CD4-positive, CD25-positive, alpha-beta regulatory T cell (primary cell): ENCODE results near the gene UBQLN3. TPM values are rescaled to one million over a fixed set of nuclear protein-coding genes. Genes with fewer than 3 reads are reported as not detected.

Experiments
- ATAC-seq, 2 donors: fragments of 150-1000 bp; cut with Tn5 transposase; one replicate each; pipeline ENCODE4 v1.10.0; 2021; ENCODE audit warnings: low read depth in 2 of 2, moderate number of reproducible peaks in 2 of 2, moderate library complexity in 1 of 2
- DNase-seq, 3 donors: peaks; one replicate each; pipeline versions ENCODE4 v3.0.0 to v3.0.0-alpha.2; 2012 to 2022; ENCODE audit warnings: mixed read lengths in 1 of 3
- H3K27ac ChIP-seq: one replicate; pipeline ENCODE4 v1.7.0; 2013; ENCODE audit warnings: mild to moderate bottlenecking, low read length; ENCODE audit not compliant: insufficient read depth, poor library complexity, severe bottlenecking
- H3K27me3 ChIP-seq: one replicate; pipeline ENCODE4 v1.7.0; 2013; ENCODE audit warnings: low read length; ENCODE audit not compliant: control insufficient read depth, insufficient read depth
- H3K36me3 ChIP-seq: one replicate; pipeline ENCODE4 v1.7.0; 2013; ENCODE audit warnings: mild to moderate bottlenecking, low read length, moderate library complexity; ENCODE audit not compliant: control insufficient read depth, insufficient read depth
- H3K4me1 ChIP-seq: 2 replicates; pipeline ENCODE4 v1.7.0; 2013; ENCODE audit warnings: mild to moderate bottlenecking, low read length; ENCODE audit not compliant: insufficient read depth, control insufficient read depth, poor library complexity, severe bottlenecking
- H3K4me3 ChIP-seq: one replicate; pipeline ENCODE4 v1.7.0; 2013; ENCODE audit warnings: low read depth, mild to moderate bottlenecking, low read length, moderate library complexity
- H3K9me3 ChIP-seq, 2 experiments: 1 replicate in 1 of 2; 2 replicates in 1 of 2; pipeline ENCODE4 v1.7.0; 2013; ENCODE audit warnings: low read length in 2 of 2, mild to moderate bottlenecking in 1 of 2, moderate library complexity in 1 of 2; ENCODE audit not compliant: control insufficient read depth in 2 of 2
- H3K27ac Mint-ChIP-seq, 3 donors: one replicate each; pipeline ENCODE4 v1.8.0; 2020 to 2022; ENCODE audit warnings: mild to moderate bottlenecking in 3 of 3, mixed read lengths in 3 of 3, moderate library complexity in 2 of 3
- H3K27me3 Mint-ChIP-seq: one replicate; pipeline ENCODE4 v1.8.0; 2022; ENCODE audit warnings: mild to moderate bottlenecking, mixed read lengths
- H3K36me3 Mint-ChIP-seq: one replicate; pipeline ENCODE4 v1.8.0; 2020; ENCODE audit warnings: mixed read lengths
- H3K4me1 Mint-ChIP-seq, 4 donors: one replicate each; pipeline ENCODE4 v1.8.0; 2020 to 2022; ENCODE audit warnings: mixed read lengths in 4 of 4, mild to moderate bottlenecking in 1 of 4
- H3K4me3 Mint-ChIP-seq, 4 donors: one replicate each; pipeline ENCODE4 v1.8.0; 2020 to 2022; ENCODE audit warnings: mild to moderate bottlenecking in 4 of 4, mixed read lengths in 4 of 4, moderate library complexity in 3 of 4
- H3K9me3 Mint-ChIP-seq, 7 donors: one replicate each; pipeline ENCODE4 v1.8.0; 2020 to 2022; ENCODE audit warnings: mixed read lengths in 7 of 7, mild to moderate bottlenecking in 3 of 7, moderate library complexity in 2 of 7
- polyA plus RNA-seq, 4 donors: library from polyadenylated mRNA; unstranded; fragments of 300-500 nt; fragmentation: Illumina TruSeq; gene quantifications; one replicate each; pipeline ENCODE4 v1.2.3, GENCODE V29; 2021
- total RNA-seq: library from RNA; stranded (reverse); gene quantifications from one replicate; pipeline ENCODE4 v1.2.3, GENCODE V29; 2022

The UBQLN3 gene
- total and polyA plus RNA-seq, 5 donors from 2014 or later: 0.49 TPM; not detected in 4

GRCh38 chr11:5504403-5504921 lies 5.3 kb downstream of the UBQLN3 start:
- no peak overlapping the region for H3K27ac ChIP-seq

GRCh38 chr11:5500393-5500801 lies 9.4 kb downstream of the UBQLN3 start:
- Histone ChIP-seq H3K27ac (no peak overlapping the region), H3K36me3 (no peaks in the 10 kb centered on the region), H3K4me3 (no peak overlapping the region), H3K27me3 (peaks cover 3% of the 10 kb centered on the region), H3K4me1 (no peaks in the 10 kb centered on the region), H3K9me3 (no peaks in the 10 kb centered on the region)
- ATAC-seq: no peak
- no peaks in the 10 kb centered on the region for H3K27me3 Mint-ChIP-seq
- DNase-seq: no peak
- H3K9me3 Mint-ChIP-seq: no peaks in the 10 kb centered on the region
- no peak overlapping the region for H3K27ac Mint-ChIP-seq
- H3K4me1 Mint-ChIP-seq: no peaks in the 10 kb centered on the region
- no peak overlapping the region for H3K4me3 Mint-ChIP-seq
- H3K36me3 Mint-ChIP-seq: no peaks in the 10 kb centered on the region

More at GRCh38 chr11:5504403-5504921, 5.3 kb downstream of the UBQLN3 start:
- H3K27me3 ChIP-seq: no peaks in the 10 kb centered on the region
- Mint-ChIP-seq H3K27me3 (no peaks in the 10 kb centered on the region), H3K36me3 (no peaks in the 10 kb centered on the region), H3K27ac (no peak overlapping the region), H3K4me1 (no peaks in the 10 kb centered on the region), H3K9me3 (no peaks in the 10 kb centered on the region), H3K4me3 (no peak overlapping the region)
- no peaks in the 10 kb centered on the region for H3K4me1 ChIP-seq
- H3K4me3 ChIP-seq: no peak overlapping the region
- no peaks in the 10 kb centered on the region for H3K36me3 ChIP-seq
- DNase-seq (no peak), ATAC-seq (no peak)
- H3K9me3 ChIP-seq: no peaks in the 10 kb centered on the region

- DNase-seq (no peak), ATAC-seq (no peak)
- H3K4me1 Mint-ChIP-seq: no peaks in the 10 kb centered on the region
- Histone ChIP-seq H3K4me3 (no peak overlapping the region), H3K27me3 (peaks cover 3% of the 10 kb centered on the region), H3K36me3 (no peaks in the 10 kb centered on the region), H3K27ac (no peak overlapping the region), H3K4me1 (no peaks in the 10 kb centered on the region), H3K9me3 (no peaks in the 10 kb centered on the region)
- no peaks in the 10 kb centered on the region for H3K36me3 Mint-ChIP-seq
- no peaks in the 10 kb centered on the region for H3K9me3 Mint-ChIP-seq
- H3K27ac Mint-ChIP-seq: no peak overlapping the region
- H3K27me3 Mint-ChIP-seq: no peaks in the 10 kb centered on the region
- no peak overlapping the region for H3K4me3 Mint-ChIP-seq
Measured at GRCh38 chr11:5499671-5500070, 10.1 kb downstream of the UBQLN3 start.

- H3K36me3 ChIP-seq: no peaks in the 10 kb centered on the region
Measured at GRCh38 chr11:5489576-5490357, 20.0 kb downstream of the UBQLN3 start.

GRCh38 chr11:5488798-5489399 lies 20.9 kb downstream of the UBQLN3 start:
- no peaks in the 10 kb centered on the region for H3K9me3 ChIP-seq
- no peak overlapping the region for H3K4me3 Mint-ChIP-seq
- ATAC-seq: no peak
- H3K27me3 ChIP-seq: peaks cover 6% of the 10 kb centered on the region
- H3K27ac Mint-ChIP-seq: no peak overlapping the region
- DNase-seq: no peak
- no peaks in the 10 kb centered on the region for H3K4me1 ChIP-seq
- peaks cover 0 to under 1% (median 0%) of the 10 kb centered on the region in 7 donors for H3K9me3 Mint-ChIP-seq
- no peaks in the 10 kb centered on the region for H3K36me3 ChIP-seq
- H3K27me3 Mint-ChIP-seq: peaks cover 4% of the 10 kb centered on the region
- no peaks in the 10 kb centered on the region for H3K4me1 Mint-ChIP-seq
- no peaks in the 10 kb centered on the region for H3K36me3 Mint-ChIP-seq
- H3K4me3 ChIP-seq: no peak overlapping the region
- no peak overlapping the region for H3K27ac ChIP-seq

More at GRCh38 chr11:5489576-5490357, 20.0 kb downstream of the UBQLN3 start:
- no peaks in the 10 kb centered on the region for H3K9me3 ChIP-seq
- no peaks in the 10 kb centered on the region for H3K4me1 ChIP-seq
- DNase-seq (no peak), ATAC-seq (no peak)
- H3K36me3 Mint-ChIP-seq: no peaks in the 10 kb centered on the region
- H3K27me3 Mint-ChIP-seq: peaks cover 4% of the 10 kb centered on the region
- no peaks in the 10 kb centered on the region for H3K9me3 Mint-ChIP-seq
- H3K27ac ChIP-seq: no peak overlapping the region
- H3K27ac Mint-ChIP-seq: no peak overlapping the region
- H3K4me3 Mint-ChIP-seq: no peak overlapping the region
- peaks cover 4% of the 10 kb centered on the region for H3K27me3 ChIP-seq
- H3K4me1 Mint-ChIP-seq: no peaks in the 10 kb centered on the region
- H3K4me3 ChIP-seq: no peak overlapping the region

- H3K9me3 Mint-ChIP-seq: peaks cover 0 to 2% (median 0%) of the 10 kb centered on the region in 7 donors
- ATAC-seq (no peak), DNase-seq (no peak)
- H3K27ac Mint-ChIP-seq: no peak within 1 kb of the TSS
- H3K27ac ChIP-seq: no peak within 1 kb of the TSS
- no peaks in the 10 kb centered on the region for H3K36me3 ChIP-seq
- no peak within 1 kb of the TSS for H3K4me3 ChIP-seq
- H3K9me3 ChIP-seq: no peaks in the 10 kb centered on the region
- no peaks in the 10 kb centered on the region for H3K4me1 ChIP-seq
- H3K27me3 Mint-ChIP-seq: peaks cover 4% of the 10 kb centered on the region
- H3K4me1 Mint-ChIP-seq: no peaks in the 10 kb centered on the region
- H3K4me3 Mint-ChIP-seq: no peak within 1 kb of the TSS
- no peaks in the 10 kb centered on the region for H3K36me3 Mint-ChIP-seq
- H3K27me3 ChIP-seq: peaks cover 6% of the 10 kb centered on the region
Measured at GRCh38 chr11:5488385-5488784, 21.4 kb downstream of the UBQLN3 start, which contains the start of gene OR52D1. OR52D1 (plus strand) TSS chr11:5488685; CDS start chr11:5488707, 22 bp downstream.

GRCh38 chr11:5486421-5486820 lies 23.3 kb downstream of the UBQLN3 start:
- no peaks in the 10 kb centered on the region for H3K4me1 ChIP-seq
- Mint-ChIP-seq H3K27ac (no peak overlapping the region), H3K4me3 (no peak overlapping the region), H3K27me3 (peaks cover 2% of the 10 kb centered on the region), H3K9me3 (peaks cover 0 to 2% (median 0%) of the 10 kb centered on the region in 7 donors), H3K4me1 (no peaks in the 10 kb centered on the region), H3K36me3 (no peaks in the 10 kb centered on the region)
- H3K27me3 ChIP-seq: peaks cover 6% of the 10 kb centered on the region
- H3K27ac ChIP-seq: no peak overlapping the region
- H3K4me3 ChIP-seq: no peak overlapping the region
- DNase-seq (no peak), ATAC-seq (no peak)
- no peaks in the 10 kb centered on the region for H3K36me3 ChIP-seq
- H3K9me3 ChIP-seq: no peaks in the 10 kb centered on the region
